HG03066 (cell line): ENCODE data around the gene WDFY4.

Source experiments
- ATAC-seq: cut with Tn5 transposase; IDR thresholded peaks from one replicate; pipeline ENCODE4 v1.9.1; 2021; ENCODE audit warnings: low read depth; ENCODE audit not compliant: unreplicated experiment

Gene WDFY4

GRCh38 chr10:48653944-48654698, 30.6 kb upstream of the WDFY4 start:
- no peak for ATAC-seq

- peak; percentile 20 for ATAC-seq
These were observed 29.0 kb upstream of the WDFY4 start for GRCh38 chr10:48655411-48656240.

- ATAC-seq: peak; percentile 89
These were observed 28.3 kb upstream of the WDFY4 start for GRCh38 chr10:48656241-48656913.

GRCh38 chr10:48656914-48657305, 27.8 kb upstream of the WDFY4 start:
- no peak for ATAC-seq

GRCh38 chr10:48657416-48657815, 27.3 kb upstream of the WDFY4 start:
- ATAC-seq: no peak

GRCh38 chr10:48658243-48658974, 26.3 kb upstream of the WDFY4 start:
- no peak for ATAC-seq

GRCh38 chr10:48658975-48659269, 25.8 kb upstream of the WDFY4 start:
- ATAC-seq: no peak

GRCh38 chr10:48659790-48660189, 24.9 kb upstream of the WDFY4 start:
- ATAC-seq: no peak

- no peak for ATAC-seq
These were observed 23.2 kb upstream of the WDFY4 start for GRCh38 chr10:48661441-48661840.

GRCh38 chr10:48667960-48668590, 16.6 kb upstream of the WDFY4 start:
- no peak for ATAC-seq

- ATAC-seq: peak; percentile 54
These were observed 13.4 kb upstream of the WDFY4 start for GRCh38 chr10:48670978-48671913.

- peak; percentile 52 for ATAC-seq
These were observed 12.6 kb upstream of the WDFY4 start for GRCh38 chr10:48671914-48672595.

- ATAC-seq: peak; percentile 10
These were observed 11.9 kb upstream of the WDFY4 start for GRCh38 chr10:48672596-48673265.

- ATAC-seq: no peak
These were observed 7.0 kb upstream of the WDFY4 start for GRCh38 chr10:48677625-48678024.

GRCh38 chr10:48678041-48678440, 6.6 kb upstream of the WDFY4 start:
- no peak for ATAC-seq

- no peak for ATAC-seq
These were observed 2.9 kb upstream of the WDFY4 start for GRCh38 chr10:48681740-48682139.

- no peak for ATAC-seq
These were observed 2.4 kb upstream of the WDFY4 start for GRCh38 chr10:48682265-48682664.

GRCh38 chr10:48683424-48683823, 1.2 kb upstream of the WDFY4 start:
- no peak for ATAC-seq
